ENCODE data around the gene FZD10.

Gene FZD10

GRCh38 chr12:130155416-130156073, 6.7 kb upstream of the FZD10 start:
- DNase-seq, result no peak

DNA sequence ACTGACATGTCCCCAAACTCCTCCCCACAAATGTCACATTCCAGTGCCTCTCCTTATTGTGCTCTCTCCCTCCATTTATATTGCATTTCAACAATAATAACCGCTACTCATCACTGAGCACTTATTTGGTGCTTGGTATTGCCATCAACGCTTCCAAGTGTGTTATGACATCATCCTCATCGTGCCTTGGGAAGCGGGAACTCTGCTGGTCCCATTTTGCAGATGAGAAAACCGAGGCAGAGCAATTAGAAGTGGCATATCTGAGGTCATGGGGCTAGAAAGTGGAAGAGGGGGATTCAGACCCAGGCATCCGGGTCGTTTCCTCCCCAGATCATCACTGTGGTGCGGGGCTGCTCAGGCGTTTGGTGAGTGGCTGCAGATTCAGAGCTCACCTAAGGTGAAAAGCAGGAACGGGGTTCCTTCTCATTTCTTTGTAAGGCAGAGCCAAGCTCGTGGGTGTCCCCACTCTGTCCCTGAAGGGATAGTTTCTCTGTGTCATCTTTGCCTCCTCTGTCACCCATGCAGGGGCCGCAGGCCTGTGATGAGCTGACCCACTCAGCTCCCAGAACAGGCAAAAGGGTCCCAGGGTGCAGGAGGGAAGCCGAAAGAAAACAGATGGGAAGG, 5.5 kb upstream of the FZD10 start:
- DNase-seq, result no peak

GRCh38 chr12:130157998-130158753, 4.1 kb upstream of the FZD10 start:
- DNase-seq, result no peak

DNA sequence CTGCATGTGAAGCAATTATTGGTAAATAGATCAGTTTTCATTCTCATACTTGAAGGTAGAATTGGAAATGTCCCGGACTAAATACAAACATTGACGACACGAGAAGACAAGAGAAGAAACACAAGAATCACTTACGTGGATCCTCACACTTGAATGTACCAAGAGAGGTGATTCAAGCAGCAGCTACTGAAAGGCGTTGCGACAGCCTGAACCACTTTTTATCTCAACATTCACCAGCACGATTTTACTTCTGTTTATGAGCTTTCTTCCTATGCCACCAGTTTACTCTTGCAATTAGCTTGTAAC, 3.6 kb upstream of the FZD10 start:
- DNase-seq, result no peak

DNA sequence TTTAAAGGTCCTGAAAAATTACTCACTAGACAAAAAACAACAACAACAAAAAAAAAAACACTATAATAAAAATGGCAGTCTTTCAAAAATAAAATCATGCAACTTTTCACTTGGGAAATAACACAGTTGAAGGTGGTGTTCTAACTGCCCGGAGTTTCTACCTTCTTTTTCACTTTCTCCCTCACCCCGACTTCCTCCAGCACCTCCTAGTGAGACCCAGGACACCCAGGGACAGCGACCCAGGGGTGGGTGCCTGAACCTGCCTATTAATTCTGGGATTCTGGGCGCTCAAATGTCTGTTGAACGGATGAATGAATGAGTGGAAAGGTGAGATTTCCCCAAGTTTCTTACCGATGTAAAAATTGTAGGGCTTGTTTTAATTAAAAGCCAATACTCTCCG, 2.0 kb upstream of the FZD10 start:
- DNase-seq, result no peak

- no peak for DNase-seq
These were observed 1.5 kb upstream of the FZD10 start for GRCh38 chr12:130160711-130161231.

DNA sequence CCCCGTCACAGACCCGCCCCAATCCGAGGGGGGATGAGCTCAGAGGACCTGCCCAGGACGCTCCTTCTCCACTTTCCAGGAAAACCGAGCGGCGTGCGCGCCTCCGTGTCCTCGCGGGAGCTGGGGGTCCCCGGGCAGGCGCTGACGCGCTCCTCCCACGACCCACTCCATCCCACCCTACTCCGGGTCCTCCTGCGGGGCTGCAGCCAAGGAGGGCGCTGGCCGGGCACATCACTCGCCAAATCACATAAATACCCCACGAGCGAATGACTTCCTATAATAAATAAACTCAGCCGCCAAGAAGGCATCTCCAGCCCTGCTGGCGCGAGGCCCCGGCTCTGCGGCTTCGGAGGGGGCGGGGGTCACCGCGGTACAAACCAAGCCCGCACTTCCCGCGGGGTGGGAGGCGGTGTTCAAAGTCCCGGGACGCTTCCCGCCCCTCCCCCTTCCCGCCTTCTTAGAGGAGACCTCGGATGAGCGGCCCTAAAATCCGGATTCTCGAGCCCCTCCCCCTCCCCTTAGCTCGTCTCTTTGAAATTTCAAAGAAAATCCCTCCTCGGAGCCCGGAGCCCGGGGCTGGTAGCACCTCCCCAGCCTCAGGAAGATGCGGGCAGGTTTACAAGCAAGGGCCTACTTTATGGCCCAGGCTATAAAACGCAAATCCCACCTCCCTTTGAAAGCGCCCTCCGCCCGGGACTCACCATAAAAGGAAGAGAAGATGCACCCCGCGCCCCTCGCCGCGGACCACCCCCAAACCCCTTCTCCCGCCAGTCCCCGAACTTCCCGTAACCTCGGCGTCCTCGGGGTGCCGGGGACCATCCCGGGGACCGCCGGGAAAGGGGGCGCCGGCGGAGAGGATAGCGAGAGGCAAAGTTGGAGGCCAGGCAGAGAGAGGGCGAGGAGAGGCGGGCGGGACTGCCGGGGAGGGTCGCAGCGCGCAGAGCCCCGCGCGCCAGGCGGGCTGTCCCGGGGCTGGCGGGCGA, 712 bp upstream of the FZD10 start:
- DNase-seq, result no peak

DNA sequence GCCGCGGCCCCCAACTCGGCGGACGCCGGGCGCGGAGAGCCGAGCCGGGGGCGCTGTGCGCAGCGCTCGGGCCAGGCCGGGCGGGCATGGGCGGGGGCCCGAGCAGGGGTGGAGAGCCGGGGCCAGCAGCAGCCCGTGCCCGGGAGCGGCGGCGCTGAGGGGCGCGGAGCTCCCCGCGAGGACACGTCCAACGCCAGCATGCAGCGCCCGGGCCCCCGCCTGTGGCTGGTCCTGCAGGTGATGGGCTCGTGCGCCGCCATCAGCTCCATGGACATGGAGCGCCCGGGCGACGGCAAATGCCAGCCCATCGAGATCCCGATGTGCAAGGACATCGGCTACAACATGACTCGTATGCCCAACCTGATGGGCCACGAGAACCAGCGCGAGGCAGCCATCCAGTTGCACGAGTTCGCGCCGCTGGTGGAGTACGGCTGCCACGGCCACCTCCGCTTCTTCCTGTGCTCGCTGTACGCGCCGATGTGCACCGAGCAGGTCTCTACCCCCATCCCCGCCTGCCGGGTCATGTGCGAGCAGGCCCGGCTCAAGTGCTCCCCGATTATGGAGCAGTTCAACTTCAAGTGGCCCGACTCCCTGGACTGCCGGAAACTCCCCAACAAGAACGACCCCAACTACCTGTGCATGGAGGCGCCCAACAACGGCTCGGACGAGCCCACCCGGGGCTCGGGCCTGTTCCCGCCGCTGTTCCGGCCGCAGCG, 639 bp downstream of the FZD10 start:
- no peak for DNase-seq

GRCh38 chr12:130163461-130164215, 1.4 kb downstream of the FZD10 start:
- no peak for DNase-seq

DNA sequence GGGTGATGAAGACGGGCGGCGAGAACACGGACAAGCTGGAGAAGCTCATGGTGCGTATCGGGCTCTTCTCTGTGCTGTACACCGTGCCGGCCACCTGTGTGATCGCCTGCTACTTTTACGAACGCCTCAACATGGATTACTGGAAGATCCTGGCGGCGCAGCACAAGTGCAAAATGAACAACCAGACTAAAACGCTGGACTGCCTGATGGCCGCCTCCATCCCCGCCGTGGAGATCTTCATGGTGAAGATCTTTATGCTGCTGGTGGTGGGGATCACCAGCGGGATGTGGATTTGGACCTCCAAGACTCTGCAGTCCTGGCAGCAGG, 1.9 kb downstream of the FZD10 start:
- no peak for DNase-seq

GRCh38 chr12:130164936-130165335, 2.7 kb downstream of the FZD10 start:
- no peak for DNase-seq

- DNase-seq, result no peak
These were observed 4.0 kb downstream of the FZD10 start for GRCh38 chr12:130166306-130166705.

- DNase-seq, result no peak
These were observed 5.3 kb downstream of the FZD10 start for GRCh38 chr12:130167537-130167936.

DNA sequence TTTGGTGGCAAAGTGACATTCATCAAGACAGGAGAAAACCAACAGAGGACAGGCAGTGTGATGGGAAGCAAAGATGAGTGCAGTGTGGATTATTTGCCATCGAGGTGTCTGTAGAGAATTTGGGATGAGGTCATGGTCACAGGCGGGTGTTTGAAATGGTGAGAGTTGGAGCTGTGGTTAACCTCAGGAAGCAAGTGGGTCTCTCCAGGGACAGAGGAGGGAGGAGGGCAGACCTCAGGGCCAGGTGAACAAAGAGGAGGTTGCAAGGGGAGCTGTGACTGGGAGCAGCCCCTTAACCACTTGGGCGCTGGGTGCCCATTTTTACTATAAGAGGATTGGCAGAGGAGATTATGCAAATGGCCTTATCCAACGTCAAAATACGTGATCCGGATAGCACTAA, 7.0 kb downstream of the FZD10 start:
- no peak for DNase-seq

DNA sequence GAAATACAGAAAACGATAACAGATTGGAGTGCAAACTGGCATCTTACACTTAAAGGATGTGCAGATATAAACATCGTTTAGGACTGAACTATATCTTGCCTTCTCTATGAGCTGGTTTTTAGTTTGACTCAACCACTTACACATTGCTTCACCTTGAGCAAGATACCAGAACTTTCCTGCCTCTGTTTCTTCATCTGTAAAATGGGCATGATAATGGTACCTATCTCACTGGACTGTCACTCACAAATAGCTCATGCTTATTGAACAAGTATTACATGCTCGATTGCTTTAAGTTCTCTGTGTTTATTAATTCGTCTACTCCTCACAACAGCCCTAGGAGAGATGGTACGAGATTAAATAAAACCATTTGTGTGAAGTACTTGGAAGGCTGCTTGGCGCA, 7.7 kb downstream of the FZD10 start:
- no peak for DNase-seq

GRCh38 chr12:130170611-130171010, 8.3 kb downstream of the FZD10 start:
- DNase-seq, result no peak

DNA sequence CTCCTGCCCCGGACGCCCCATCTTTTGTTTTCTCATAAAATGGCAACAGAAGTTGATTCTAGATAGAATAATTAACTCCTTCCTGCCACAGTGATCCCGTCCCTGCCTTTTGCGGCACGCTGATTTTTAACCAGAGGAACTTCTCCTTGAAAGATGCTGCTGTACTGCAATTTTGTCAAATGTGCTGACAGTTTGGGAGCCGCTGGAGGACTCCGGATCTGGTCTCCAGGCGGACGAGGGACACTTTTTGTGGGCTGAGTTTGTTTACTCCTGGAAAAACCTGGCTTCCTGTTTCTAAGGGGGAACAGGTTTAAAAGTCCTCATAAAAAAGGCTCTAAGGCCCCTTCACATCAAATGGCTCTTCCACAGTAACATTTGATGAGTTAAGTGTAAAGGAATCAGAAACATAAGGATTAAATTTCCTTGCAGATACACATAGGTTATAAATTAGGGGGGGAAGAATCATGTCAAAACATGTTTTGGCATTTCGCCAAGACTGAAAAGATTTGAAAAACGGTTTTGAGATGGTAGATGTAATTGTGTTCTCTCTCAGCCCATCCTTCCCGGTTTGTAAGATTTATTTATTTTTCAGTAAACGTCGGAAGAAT, 15.5 kb downstream of the FZD10 start:
- DNase-seq, result no peak

DNA sequence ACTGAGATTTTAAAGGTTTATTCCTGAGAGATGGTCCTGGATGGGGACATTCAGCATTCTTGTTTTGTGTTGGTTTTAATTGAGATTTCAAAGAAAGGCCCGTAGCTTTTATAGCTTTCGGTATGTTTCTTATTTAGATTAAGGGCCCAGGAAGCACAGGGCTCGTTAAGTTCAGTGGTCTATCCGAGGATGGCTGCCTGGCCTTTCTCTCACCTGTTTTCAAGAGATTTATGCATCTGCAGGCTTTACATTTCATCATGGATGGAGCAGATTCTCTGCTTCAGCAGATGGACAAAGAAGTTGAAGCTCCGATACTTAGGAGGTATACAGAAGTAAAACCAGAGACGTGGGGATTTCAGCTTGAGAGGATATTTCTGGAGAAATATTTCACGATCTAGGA, 16.0 kb downstream of the FZD10 start:
- DNase-seq, result no peak

DNA sequence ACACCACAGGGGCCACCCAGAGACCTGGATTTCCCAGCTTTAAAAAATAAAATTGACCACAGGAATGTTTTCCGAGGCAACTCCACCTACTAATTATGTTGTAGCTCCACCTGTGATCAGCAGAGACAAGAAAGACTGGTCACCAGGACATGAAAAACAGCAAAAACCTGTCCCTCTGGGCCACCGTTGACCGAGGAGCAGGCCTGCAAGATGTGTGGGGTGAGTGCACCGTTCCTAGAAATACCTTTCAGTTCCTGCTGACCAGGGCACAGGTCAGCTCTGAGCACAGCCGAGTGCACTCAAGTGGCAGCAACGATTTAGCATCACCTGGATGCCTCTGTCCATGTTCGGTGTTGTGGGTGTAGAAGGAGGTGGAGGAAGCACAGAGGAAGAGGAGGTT, 16.9 kb downstream of the FZD10 start:
- DNase-seq, result no peak

DNA sequence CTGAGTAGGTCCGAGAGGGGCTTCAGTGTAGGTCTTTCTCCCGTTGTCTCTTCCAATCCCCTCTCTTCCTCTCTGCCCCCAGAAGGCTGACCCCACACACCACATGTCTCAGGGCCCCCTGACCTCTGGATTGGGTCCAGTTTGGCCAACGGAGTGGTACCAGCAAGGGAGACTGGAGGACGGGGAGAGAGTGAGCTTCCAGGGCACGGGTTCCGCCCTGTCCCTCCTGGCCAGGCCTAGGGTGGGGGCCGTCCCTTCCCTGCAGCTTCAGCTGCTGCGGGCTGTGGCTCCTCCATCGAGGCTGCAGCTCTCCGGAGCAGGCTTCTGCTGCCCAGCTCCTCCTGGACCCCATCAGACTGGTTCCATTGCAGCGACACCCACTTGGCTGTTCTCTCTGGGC, 17.4 kb downstream of the FZD10 start:
- DNase-seq, result no peak

DNA sequence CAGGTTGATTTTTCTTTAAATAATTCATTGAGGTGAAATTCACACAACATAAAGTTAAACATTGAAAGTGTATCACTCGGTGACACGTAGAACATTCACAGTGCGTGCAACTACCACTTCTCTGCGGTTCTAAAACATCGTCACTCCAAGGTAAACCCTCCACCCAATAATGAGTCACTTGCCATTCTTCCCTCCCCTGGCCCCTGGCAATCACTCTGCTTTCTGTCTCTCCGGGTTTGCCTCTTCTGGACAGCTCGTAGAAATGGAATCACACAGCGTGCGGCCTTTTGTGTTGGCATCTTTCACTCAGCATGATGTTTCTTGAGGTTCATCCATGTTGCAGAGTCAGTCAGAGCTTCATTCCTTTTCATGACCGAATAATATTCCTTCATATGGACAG, 18.9 kb downstream of the FZD10 start:
- no peak for DNase-seq
